NCI-H345 (cell line): ENCODE results near the gene UTP14A.

Source experiments
- DNase-seq: peaks from one replicate; lab custom pipeline; 2025; lab: John Stamatoyannopoulos, UW

Gene UTP14A

GRCh38 chrX:129945131-129945530, 39.2 kb downstream of the UTP14A start:
- no peak for DNase-seq

GRCh38 chrX:129953334-129953648, 47.3 kb downstream of the UTP14A start:
- no peak for DNase-seq

GRCh38 chrX:129953881-129954280, 47.9 kb downstream of the UTP14A start:
- no peak for DNase-seq

- DNase-seq = no peak
Measured at GRCh38 chrX:129954804-129955203, 48.8 kb downstream of the UTP14A start.

GRCh38 chrX:129955682-129956081, 49.7 kb downstream of the UTP14A start:
- DNase-seq = no peak

- DNase-seq = no peak
Measured at GRCh38 chrX:129956145-129956544, 50.2 kb downstream of the UTP14A start.

GRCh38 chrX:129956765-129957164, 50.8 kb downstream of the UTP14A start:
- no peak for DNase-seq

- peak; percentile 56 for DNase-seq
Measured at GRCh38 chrX:129957241-129958082, 51.5 kb downstream of the UTP14A start.

- no peak for DNase-seq
Measured at GRCh38 chrX:129958083-129958465, 52.1 kb downstream of the UTP14A start.

- no peak for DNase-seq
Measured at GRCh38 chrX:129958814-129959492, 53.0 kb downstream of the UTP14A start.

- DNase-seq = no peak
Measured at GRCh38 chrX:129959493-129959832, 53.5 kb downstream of the UTP14A start.

GRCh38 chrX:129961180-129962083, 55.5 kb downstream of the UTP14A start:
- peak; percentile 58 for DNase-seq

- DNase-seq = no peak
Measured at GRCh38 chrX:129963729-129964128, 57.8 kb downstream of the UTP14A start.

GRCh38 chrX:129965166-129965565, 59.2 kb downstream of the UTP14A start:
- DNase-seq = no peak

GRCh38 chrX:129968968-129969367, 63.0 kb downstream of the UTP14A start:
- no peak for DNase-seq

- DNase-seq = no peak
Measured at GRCh38 chrX:129976441-129976840, 70.5 kb downstream of the UTP14A start.
